Keratinocyte (primary cell): ENCODE data around the gene SHISA8. TPM values are rescaled to one million over a fixed set of nuclear protein-coding genes. Genes with fewer than 3 reads are reported as not detected.

Experiments used
- DNase-seq: peaks from one replicate; pipeline ENCODE4 v3.0.0-alpha.2; 2011; ENCODE audit warnings: low read depth, missing footprints, low spot score
- FAIRE-seq: peaks from 2 replicates; lab custom pipeline; 2011; peaks lifted over from hg19 to GRCh38; lab: Jason Lieb, UNC
- H2AFZ ChIP-seq: 2 replicates; pipeline ENCODE4 v1.6.0; 2012; ENCODE audit warnings: low read length, control low read depth, inconsistent platforms; ENCODE audit not compliant: control insufficient read depth
- H3K27ac ChIP-seq: 2 replicates; pipeline ENCODE4 v1.5.1; 2011; ENCODE audit warnings: low read length; ENCODE audit not compliant: control insufficient read depth, insufficient read depth
- H3K27me3 ChIP-seq: 3 replicates; pipeline ENCODE4 v1.6.0; 2011; ENCODE audit warnings: low read length; ENCODE audit not compliant: control insufficient read depth, insufficient read depth; ENCODE audit errors: extremely low read depth
- H3K36me3 ChIP-seq, 2 experiments: 2 replicates in 1 of 2; 3 replicates in 1 of 2; pipeline ENCODE4 v1.5.1; 2011; ENCODE audit warnings: low read length in 2 of 2, mild to moderate bottlenecking in 1 of 2; ENCODE audit not compliant: control insufficient read depth in 2 of 2, insufficient read depth in 2 of 2; ENCODE audit errors: extremely low read depth in 1 of 2
- H3K4me1 ChIP-seq: 3 replicates; pipeline ENCODE4 v1.5.1; 2011; ENCODE audit warnings: low read length; ENCODE audit not compliant: control insufficient read depth, insufficient read depth; ENCODE audit errors: extremely low read depth
- H3K4me2 ChIP-seq: 3 replicates; pipeline ENCODE4 v1.6.0; 2011; ENCODE audit warnings: low read depth, low read length; ENCODE audit not compliant: control insufficient read depth, insufficient read depth; ENCODE audit errors: extremely low read depth
- H3K4me3 ChIP-seq, 3 experiments: fragments of 200-600 bp in 1 of 3; sonication (generic) in 1 of 3; 2 replicates in 2 of 3; 3 replicates in 1 of 3; pipeline ENCODE4 v1.5.1; 2011 to 2016; ENCODE audit warnings: low read length in 3 of 3, mild to moderate bottlenecking in 3 of 3, control low read depth in 2 of 3, inconsistent platforms in 1 of 3, low read depth in 1 of 3, mixed read lengths in 1 of 3, mixed run types in 1 of 3, moderate library complexity in 1 of 3; ENCODE audit not compliant: control insufficient read depth in 2 of 3, insufficient read depth in 2 of 3; ENCODE audit errors: extremely low read depth in 1 of 3
- H3K79me2 ChIP-seq: 2 replicates; pipeline ENCODE4 v1.6.0; 2012; ENCODE audit warnings: low read length; ENCODE audit not compliant: control insufficient read depth, insufficient read depth
- H3K9ac ChIP-seq: 3 replicates; pipeline ENCODE4 v1.6.0; 2011; ENCODE audit warnings: low read length; ENCODE audit not compliant: control insufficient read depth, insufficient read depth; ENCODE audit errors: extremely low read depth
- H3K9me1 ChIP-seq: 3 replicates; pipeline ENCODE4 v1.6.0; 2011; ENCODE audit warnings: low read length; ENCODE audit not compliant: control insufficient read depth, insufficient read depth; ENCODE audit errors: extremely low read depth
- H3K9me3 ChIP-seq: 2 replicates; pipeline ENCODE4 v1.5.1; 2012; ENCODE audit warnings: low read depth, low read length; ENCODE audit not compliant: control insufficient read depth
- H4K20me1 ChIP-seq: 3 replicates; pipeline ENCODE4 v1.6.0; 2011; ENCODE audit warnings: low read length; ENCODE audit not compliant: control insufficient read depth, insufficient read depth; ENCODE audit errors: extremely low read depth
- CTCF ChIP-seq, 3 experiments: IDR thresholded peaks in 1 of 3; conservative IDR thresholded peaks in 1 of 3; optimal IDR thresholded peaks in 1 of 3; 2 replicates in 2 of 3; 3 replicates in 1 of 3; pipeline versions ENCODE3 to v1.5.1; 2011; ENCODE audit warnings: low read length in 3 of 3, mild to moderate bottlenecking in 3 of 3, moderate library complexity in 2 of 3, control low read depth in 1 of 3, inconsistent platforms in 1 of 3; ENCODE audit not compliant: insufficient read depth in 2 of 3; ENCODE audit errors: extremely low read depth in 1 of 3
- EZH2 ChIP-seq: IDR thresholded peaks from one replicate; pipeline ENCODE4 v1.6.1; 2012; ENCODE audit warnings: inconsistent platforms, mild to moderate bottlenecking, low read length, moderate library complexity
- dilution Hi-C: fragments of 300-500 bp; cut with MboI; formaldehyde crosslinking; loops from one replicate; pipeline ENCODE4 v1.7.0; 2020; ENCODE audit warnings: low sequenced_read_pairs; ENCODE audit not compliant: extremely low pct_ligation_motif_present
- polyA plus RNA-seq, 5 experiments: library from polyadenylated mRNA; depleted of rRNA in 3 of 5; stranded (reverse) in 3 of 5; stranded (forward) in 1 of 5; unstranded in 1 of 5; fragments of >200 nt; gene quantifications; 1 replicate in 1 of 5; 2 replicates in 3 of 5; 3 replicates in 1 of 5; pipeline versions ENCODE4 v1.2.1 to v1.2.3, GENCODE V29; 2011 to 2012; ENCODE audit warnings: missing spikeins in 2 of 5, low read depth in 1 of 5, low replicate concordance in 1 of 5

Gene SHISA8
- polyA plus RNA-seq, 1 donor (not counting 4 experiments of a cell fraction or from before 2014, with no cell fraction given) = not detected

- Histone ChIP-seq H3K4me3 (no peak overlapping the region), H3K4me1 (peaks cover 4% of the 10 kb centered on the region), H3K9me3 (no peaks in the 10 kb centered on the region), H3K27me3 (no peaks in the 10 kb centered on the region), H3K4me2 (no peak overlapping the region), H3K9ac (no peak overlapping the region), H3K79me2 (no peaks in the 10 kb centered on the region), H3K36me3 (no peaks in the 10 kb centered on the region), H2AFZ (no peak overlapping the region), H4K20me1 (no peaks in the 10 kb centered on the region), H3K27ac (no peak overlapping the region), H3K9me1 (no peaks in the 10 kb centered on the region)
- FAIRE-seq (no peak), DNase-seq (no peak)
- TF ChIP-seq EZH2 (no peak), CTCF (optimal IDR thresholded peaks at IDR 0.05 in 1 of 3, IDR thresholded peaks at IDR 0.05 in 1 of 3, conservative IDR thresholded peaks at IDR 0.05 in 1 of 3; ENCODE audit: extremely low read depth in 1 of 3, insufficient read depth in 2 of 3, low read length in 3 of 3) (no peak)
- dilution Hi-C loops = no loop called here
Measured at GRCh38 chr22:41963453-41964111, 48.7 kb upstream of the SHISA8 start.

- Histone ChIP-seq H3K4me2 (no peak overlapping the region), H3K9me1 (no peaks in the 10 kb centered on the region), H3K9ac (no peak overlapping the region), H3K79me2 (no peaks in the 10 kb centered on the region), H3K4me1 (no peaks in the 10 kb centered on the region), H4K20me1 (no peaks in the 10 kb centered on the region), H3K27me3 (no peaks in the 10 kb centered on the region), H3K27ac (no peak overlapping the region), H3K36me3 (no peaks in the 10 kb centered on the region), H3K9me3 (no peaks in the 10 kb centered on the region), H2AFZ (peak overlapping the region; percentile 15), H3K4me3 (no peak overlapping the region)
- no peak for TF ChIP-seq CTCF (optimal IDR thresholded peaks at IDR 0.05 in 1 of 3, IDR thresholded peaks at IDR 0.05 in 1 of 3, conservative IDR thresholded peaks at IDR 0.05 in 1 of 3; ENCODE audit: extremely low read depth in 1 of 3, insufficient read depth in 2 of 3, low read length in 3 of 3)
- no peak for TF ChIP-seq EZH2
- FAIRE-seq = no peak
- DNase-seq = no peak
- dilution Hi-C loops = no loop called here
Measured at GRCh38 chr22:41957941-41958556, 43.2 kb upstream of the SHISA8 start.
